CD4-positive, alpha-beta T cell treated with Interleukin-10 for 1 hour (primary cell): ENCODE data around the gene BPIFB6.

Experiments used
- DNase-seq: peaks from one replicate; pipeline ENCODE4 v3.0.0-alpha.2; 2020

BPIFB6 gene

DNA sequence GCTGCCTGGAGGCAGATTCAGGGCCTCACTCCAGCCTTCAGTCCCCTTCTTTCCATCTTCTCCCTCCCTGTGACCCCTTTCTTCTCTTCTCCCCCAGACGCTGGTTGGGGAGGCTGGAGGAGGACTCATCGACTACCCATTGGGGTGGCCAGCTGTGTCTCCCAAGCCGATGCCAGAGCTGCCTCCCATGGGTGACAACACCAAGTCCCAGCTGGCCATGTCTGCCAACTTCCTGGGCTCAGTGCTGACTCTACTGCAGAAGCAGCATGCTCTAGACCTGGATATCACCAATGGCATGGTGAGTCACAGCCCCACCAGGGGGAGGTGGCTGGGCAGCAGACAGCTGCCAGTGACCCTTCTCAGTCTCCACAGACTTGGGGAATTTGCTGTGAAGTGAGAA, 60.9 kb downstream of the BPIFB6 start:
- DNase-seq, result no peak

DNA sequence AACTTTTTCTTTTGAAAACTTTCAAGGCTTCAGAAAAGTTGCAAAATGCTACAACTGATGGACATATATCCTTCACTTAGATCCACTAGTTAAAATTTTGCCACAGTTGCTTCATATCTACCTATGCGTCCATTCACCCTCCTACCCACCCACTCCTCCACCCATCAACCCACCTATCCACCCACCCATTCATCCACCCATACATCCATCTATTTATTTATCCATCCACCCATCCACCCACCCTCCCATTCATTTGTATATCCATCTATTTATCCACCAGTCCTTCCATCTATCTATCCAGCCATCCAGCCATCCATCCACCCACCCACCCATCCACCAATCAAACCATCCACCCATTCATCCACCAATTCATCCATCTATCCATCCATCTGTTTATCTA, 61.6 kb downstream of the BPIFB6 start:
- DNase-seq, result no peak

DNA sequence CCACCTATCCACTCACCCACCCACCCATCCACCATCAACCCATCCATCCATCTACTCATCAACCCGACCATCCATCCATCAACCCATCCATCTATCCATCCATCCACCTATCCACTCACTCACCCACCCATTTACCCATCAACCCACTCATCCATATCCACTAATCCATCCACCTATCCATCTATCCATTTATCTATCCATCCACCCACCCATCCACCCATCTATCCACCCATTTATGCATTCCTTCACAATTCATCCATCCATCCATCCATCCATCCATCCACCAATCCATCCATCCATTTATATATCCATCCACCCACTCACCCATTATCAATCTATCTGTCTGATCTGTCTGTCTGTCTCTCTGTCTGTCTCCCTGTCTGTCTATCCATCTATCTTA, 62.1 kb downstream of the BPIFB6 start:
- no peak for DNase-seq
